Hepatocyte (in vitro differentiated cells): ENCODE results near the gene TPM2. TPM values are rescaled to one million over a fixed set of nuclear protein-coding genes. Genes with fewer than 3 reads are reported as not detected.
A peak's percentile ranks its signal among the peaks of the same experiment; 100 is the strongest.

ENCODE experiments used
- DNase-seq: peaks from one replicate; pipeline ENCODE4 v3.0.0-alpha.2; 2016; ENCODE audit warnings: low spot score
- H2AFZ ChIP-seq: fragments of 200-600 bp; sonication (generic); 2 replicates; pipeline ENCODE4 v1.6.0; 2016; ENCODE audit warnings: antibody characterized with exemption, mild to moderate bottlenecking
- H3K27ac ChIP-seq: fragments of 200-600 bp; sonication (generic); 2 replicates; pipeline ENCODE4 v1.5.1; 2016; ENCODE audit warnings: mild to moderate bottlenecking
- H3K27me3 ChIP-seq: fragments of 200-600 bp; sonication (generic); 2 replicates; pipeline ENCODE4 v1.6.1; 2016
- H3K36me3 ChIP-seq: fragments of 200-600 bp; sonication (generic); replicated peaks from 2 replicates; pipeline ENCODE4 v1.5.1; 2016; ENCODE audit warnings: low read depth; ENCODE audit not compliant: insufficient read depth
- H3K4me1 ChIP-seq: fragments of 200-600 bp; sonication (generic); 2 replicates; pipeline ENCODE4 v1.5.1; 2016; ENCODE audit warnings: mild to moderate bottlenecking, moderate library complexity; ENCODE audit not compliant: insufficient read depth
- H3K4me2 ChIP-seq: fragments of 200-600 bp; sonication (generic); 2 replicates; pipeline ENCODE4 v1.6.0; 2016
- H3K4me3 ChIP-seq: fragments of 200-600 bp; sonication (generic); 2 replicates; pipeline ENCODE4 v1.5.1; 2016; ENCODE audit warnings: mild to moderate bottlenecking
- H3K79me2 ChIP-seq: fragments of 200-600 bp; sonication (generic); 2 replicates; pipeline ENCODE4 v1.6.0; 2017; ENCODE audit warnings: mild to moderate bottlenecking
- H3K9me2 ChIP-seq: fragments of 200-600 bp; sonication (generic); replicated peaks from 2 replicates; pipeline ENCODE4 v1.6.0; 2017; ENCODE audit warnings: mild to moderate bottlenecking; ENCODE audit not compliant: insufficient read depth
- H3K9me3 ChIP-seq: fragments of 200-600 bp; sonication (generic); 2 replicates; pipeline ENCODE4 v1.5.1; 2016; ENCODE audit warnings: low read depth, mild to moderate bottlenecking
- H4K20me1 ChIP-seq: fragments of 200-600 bp; sonication (generic); 2 replicates; pipeline ENCODE4 v1.6.0; 2016; ENCODE audit warnings: mild to moderate bottlenecking; ENCODE audit not compliant: insufficient read depth, poor library complexity, severe bottlenecking
- CTCF ChIP-seq: fragments of 200-600 bp; sonication (generic); IDR thresholded peaks from 2 replicates; pipeline ENCODE4 v1.5.1; 2016; ENCODE audit warnings: antibody characterized with exemption, mild to moderate bottlenecking; ENCODE audit not compliant: poor library complexity
- EZH2 ChIP-seq: fragments of 200-600 bp; sonication (generic); IDR thresholded peaks from 2 replicates; pipeline ENCODE4 v1.6.1; 2016; ENCODE audit warnings: antibody characterized with exemption, mild to moderate bottlenecking, borderline replicate concordance
- EZH2phosphoT487 ChIP-seq: fragments of 200-600 bp; sonication (generic); IDR thresholded peaks from one replicate; pipeline ENCODE4 v1.6.1; 2018; ENCODE audit warnings: antibody characterized with exemption, mild to moderate bottlenecking, low read depth, moderate library complexity; ENCODE audit not compliant: unreplicated experiment, severe bottlenecking
- WGBS: methylation state at CpG from one replicate; pipeline ENCODE4 v1.1.6; 2016; ENCODE audit warnings: low lambda C conversion rate; ENCODE audit errors: missing lambda C conversion rate; 5-methylcytosine and 5-hydroxymethylcytosine counted together
- polyA plus RNA-seq: library from polyadenylated mRNA; unstranded; fragments of >200 nt; fragmentation: Nextera tagmentation; extraction: Ambion mirVana; gene quantifications from 2 replicates; pipeline ENCODE4 v1.2.1, GENCODE V29; 2016
- total RNA-seq: library from RNA; depleted of rRNA; stranded (reverse); fragments of >200 nt; gene quantifications from 2 replicates; pipeline ENCODE4 v1.2.3, GENCODE V29; 2014

TPM2 gene
- total and polyA plus RNA-seq, 2 experiments from 2014 or later, result 98.7 to 166 TPM

DNA sequence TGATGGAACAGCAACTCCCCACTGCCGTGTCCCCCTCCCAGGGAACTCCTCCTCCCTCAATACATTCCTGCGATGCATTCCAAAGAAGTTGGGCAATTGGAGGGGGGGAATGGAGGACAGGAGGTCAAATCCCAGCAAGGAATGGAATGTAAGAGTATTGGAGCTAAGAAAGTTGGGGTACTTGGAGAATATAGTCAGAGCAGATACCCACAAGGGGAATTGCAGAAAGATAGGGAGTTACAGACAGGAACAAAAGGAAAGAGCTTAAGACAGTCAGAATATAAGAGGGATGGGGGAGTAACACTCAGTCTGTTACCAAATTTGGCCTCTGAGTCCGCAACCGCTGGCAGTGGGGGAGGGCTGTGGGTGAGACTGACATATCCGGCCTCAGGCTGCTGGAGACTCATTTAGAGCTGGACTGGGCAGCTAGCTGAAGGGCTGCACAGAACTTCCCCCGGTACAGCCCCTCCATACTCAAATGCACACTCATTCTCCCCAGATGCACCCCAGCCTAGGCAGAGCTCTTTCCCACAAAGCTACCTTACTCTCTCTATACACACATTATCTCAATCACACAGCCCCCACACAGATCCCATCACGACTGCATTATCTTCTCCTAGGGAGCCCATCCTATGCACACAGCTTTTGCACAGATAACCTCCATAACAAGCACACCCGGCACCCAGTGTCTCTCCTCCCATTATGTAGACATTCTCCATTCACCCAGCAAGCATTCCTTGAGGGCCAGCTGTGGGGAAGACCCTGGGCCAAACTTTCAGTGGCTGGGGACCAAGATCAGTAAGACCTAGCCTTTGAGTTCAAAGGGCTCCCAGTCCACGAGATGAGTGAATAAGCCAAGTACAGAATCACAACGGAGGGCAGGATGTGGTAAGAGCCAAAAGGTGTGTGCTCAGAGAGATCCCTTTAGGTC lies 38.6 kb upstream of the TPM2 start:
- H2AFZ ChIP-seq, result no peak overlapping the region
- H3K79me2 ChIP-seq, result peaks cover 64% of the 10 kb centered on the region
- no peak overlapping the region for H3K4me3 ChIP-seq
- H3K4me2 ChIP-seq, result peak overlapping the region; percentile 89
- TF ChIP-seq CTCF (no peak), EZH2 (no peak), EZH2phosphoT487 (no peak)
- no peaks in the 10 kb centered on the region for H3K9me2 ChIP-seq
- DNase-seq, result peak; percentile 66
- no peaks in the 10 kb centered on the region for H3K27me3 ChIP-seq
- H4K20me1 ChIP-seq, result peaks cover 27% of the 10 kb centered on the region
- H3K36me3 ChIP-seq, result no peaks in the 10 kb centered on the region
- no peaks in the 10 kb centered on the region for H3K9me3 ChIP-seq
- 7% methylated on average over 10 of the region's 10 CpGs for WGBS
- H3K4me1 ChIP-seq, result peaks cover 43% of the 10 kb centered on the region
- H3K27ac ChIP-seq, result peak overlapping the region; percentile 92

- Histone ChIP-seq H3K4me3 (no peak overlapping the region), H3K79me2 (peaks cover 64% of the 10 kb centered on the region), H3K4me2 (peak overlapping the region; percentile 89)
Observed at GRCh38 chr9:35727676-35728040, 37.9 kb upstream of the TPM2 start.

GRCh38 chr9:35726931-35727330 lies 37.2 kb upstream of the TPM2 start:
- no peak for TF ChIP-seq CTCF
- no peak for TF ChIP-seq EZH2phosphoT487
- TF ChIP-seq EZH2, result no peak
- peaks cover 2% of the 10 kb centered on the region for H3K36me3 ChIP-seq
- H2AFZ ChIP-seq, result no peak overlapping the region
- H3K79me2 ChIP-seq, result peaks cover 68% of the 10 kb centered on the region
- H3K27ac ChIP-seq, result peak overlapping the region; percentile 92
- H3K9me2 ChIP-seq, result no peaks in the 10 kb centered on the region
- peak overlapping the region; percentile 89 for H3K4me2 ChIP-seq
- DNase-seq, result no peak
- no peaks in the 10 kb centered on the region for H3K9me3 ChIP-seq
- H4K20me1 ChIP-seq, result peaks cover 27% of the 10 kb centered on the region
- WGBS, result 63% methylated on average over 3 of the region's 3 CpGs
- no peaks in the 10 kb centered on the region for H3K27me3 ChIP-seq
- peaks cover 42% of the 10 kb centered on the region for H3K4me1 ChIP-seq
- no peak overlapping the region for H3K4me3 ChIP-seq

More at GRCh38 chr9:35727676-35728040, 37.9 kb upstream of the TPM2 start:
- H3K36me3 ChIP-seq, result no peaks in the 10 kb centered on the region
- peaks cover 27% of the 10 kb centered on the region for H4K20me1 ChIP-seq
- no peak for TF ChIP-seq EZH2
- TF ChIP-seq EZH2phosphoT487, result no peak
- TF ChIP-seq CTCF, result no peak
- DNase-seq, result no peak
- H2AFZ ChIP-seq, result no peak overlapping the region
- 57% methylated on average over 5 of the region's 5 CpGs for WGBS
- peaks cover 42% of the 10 kb centered on the region for H3K4me1 ChIP-seq
- no peaks in the 10 kb centered on the region for H3K9me3 ChIP-seq
- no peaks in the 10 kb centered on the region for H3K27me3 ChIP-seq
- H3K9me2 ChIP-seq, result no peaks in the 10 kb centered on the region
- H3K27ac ChIP-seq, result peak overlapping the region; percentile 92
